Activated CD4-positive, alpha-beta T cell treated with anti-CD3 and anti-CD28 coated beads, Interleukin-2, Interleukin-6, amounts not matched to agents 100 ng/mL and 50 ng/mL, durations not matched to agents 16 hours and 8 hours (primary cell): ENCODE results near the gene NGEF.

Source experiments
- DNase-seq: peaks from one replicate; pipeline ENCODE4 v3.0.0-alpha.2; 2020

Gene NGEF

DNA sequence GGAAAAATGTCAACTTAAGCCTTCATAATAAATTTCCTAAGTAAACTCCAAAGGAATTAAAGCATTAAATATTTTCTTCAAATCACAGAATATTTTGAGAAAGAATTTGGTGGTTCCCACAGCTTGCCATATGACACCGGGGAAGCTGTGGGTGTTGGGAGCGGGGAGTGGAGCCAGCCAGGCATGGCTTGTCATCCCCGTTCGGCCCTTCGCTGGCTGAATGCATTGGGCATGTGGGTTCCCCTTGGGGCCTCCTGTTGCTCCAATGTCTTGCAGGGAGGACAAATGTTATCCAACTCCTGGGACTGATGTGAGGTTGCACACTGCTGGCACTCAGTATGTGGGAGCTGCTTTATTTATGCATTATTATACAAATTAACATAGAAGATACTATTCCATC lies 18.6 kb downstream of the NGEF start:
- no peak for DNase-seq

DNA sequence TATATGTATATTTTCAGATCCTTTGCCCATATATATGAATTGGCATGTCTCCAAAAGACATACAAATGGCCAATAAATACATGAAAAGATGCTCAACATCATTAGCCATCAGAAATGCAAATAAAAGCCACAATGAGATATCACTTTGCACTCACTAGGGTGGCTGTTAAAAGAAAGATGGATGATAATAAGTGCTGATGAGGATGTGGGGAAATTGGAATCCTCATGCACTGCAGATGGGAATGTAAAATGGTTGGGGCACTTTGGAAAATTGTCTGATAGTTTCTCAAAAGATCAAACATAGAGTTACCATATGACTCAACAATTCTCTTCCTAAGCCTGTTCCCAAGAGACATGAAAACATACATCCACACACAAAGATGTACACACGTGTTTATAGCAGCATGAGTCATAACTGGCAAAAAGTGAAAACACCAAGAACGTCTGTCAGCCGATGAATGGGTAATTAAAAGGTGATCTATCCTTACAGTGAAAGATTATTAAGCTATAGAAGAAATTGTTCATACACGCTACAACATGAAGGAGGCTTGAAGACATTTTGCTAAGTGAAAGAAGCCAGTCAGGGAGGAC lies 19.7 kb downstream of the NGEF start:
- no peak for DNase-seq

DNA sequence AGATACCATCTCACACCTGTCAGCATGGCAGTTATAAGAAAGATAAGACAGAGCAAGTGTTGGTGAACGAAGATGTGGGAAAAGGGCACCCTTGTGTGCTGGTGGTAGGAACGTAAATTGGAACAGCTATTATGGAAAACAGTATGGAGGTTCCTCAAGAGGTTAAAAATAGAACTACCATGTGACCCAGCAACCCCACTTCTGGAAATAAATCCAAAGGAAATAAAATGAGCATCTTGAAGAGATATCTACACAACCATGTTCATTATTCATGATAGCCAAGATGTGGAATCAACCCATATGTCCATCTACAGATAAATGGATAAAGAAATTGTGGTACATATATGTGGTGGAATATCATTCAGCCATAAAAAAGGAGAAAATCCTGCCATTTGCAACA lies 26.9 kb downstream of the NGEF start:
- DNase-seq = no peak

DNA sequence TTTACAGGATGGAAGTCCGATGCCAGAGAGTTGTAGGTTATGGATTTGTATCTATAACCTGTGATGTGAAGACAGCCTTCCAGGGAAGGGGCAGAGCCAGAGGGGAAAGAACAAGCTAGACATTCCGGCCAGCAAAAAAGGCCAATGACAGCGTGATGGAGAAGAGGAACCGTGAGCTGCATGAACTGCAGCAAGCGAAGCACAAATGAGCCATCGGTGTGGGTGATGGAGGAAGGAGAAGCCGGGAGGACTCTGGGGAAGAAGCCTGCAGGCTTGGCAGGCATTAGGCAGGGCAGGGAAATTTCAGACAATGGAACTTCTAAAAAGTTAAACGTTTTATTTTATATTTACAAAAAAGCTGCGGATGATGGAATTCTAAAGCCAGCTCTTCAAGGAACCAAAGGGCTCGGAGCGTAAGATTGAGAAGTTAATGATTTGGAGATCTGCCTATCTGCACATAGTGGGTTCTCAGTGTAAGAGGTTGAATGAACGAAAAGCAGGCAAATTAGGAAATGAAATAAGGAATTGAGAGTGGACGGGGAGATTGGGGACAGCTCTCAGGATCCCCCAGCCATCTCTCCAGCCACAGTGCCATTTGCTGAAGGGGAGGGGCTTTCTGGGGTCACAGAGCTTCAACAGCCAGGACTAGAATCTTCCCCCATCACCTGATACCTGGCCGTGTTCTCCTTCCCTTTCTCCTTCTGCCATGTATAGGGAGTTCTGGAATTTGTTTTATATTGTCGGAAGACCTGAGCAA lies 28.4 kb downstream of the NGEF start:
- DNase-seq = no peak

DNA sequence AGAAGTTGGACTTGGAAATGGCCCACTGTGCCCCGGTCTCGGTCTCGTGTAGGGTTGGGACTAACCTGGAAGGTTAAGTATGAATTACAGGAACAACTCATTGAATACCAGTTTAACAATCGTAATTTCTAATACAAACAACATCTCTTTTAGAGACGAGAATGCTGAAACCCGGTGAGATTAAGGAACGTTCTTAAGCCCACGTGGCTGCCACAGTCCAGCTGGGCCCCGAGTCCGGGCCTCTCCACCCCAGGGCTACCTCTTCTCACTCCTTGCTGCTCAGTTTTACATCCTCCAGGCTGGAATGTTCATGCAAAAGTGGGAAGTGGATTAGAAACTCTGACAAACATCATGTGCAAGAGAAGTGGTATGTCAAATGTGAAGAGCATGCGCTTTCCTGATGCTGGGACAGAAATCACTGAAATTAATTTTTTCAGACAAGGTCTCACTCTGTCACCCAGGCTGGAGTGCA lies 29.4 kb downstream of the NGEF start:
- no peak for DNase-seq

DNA sequence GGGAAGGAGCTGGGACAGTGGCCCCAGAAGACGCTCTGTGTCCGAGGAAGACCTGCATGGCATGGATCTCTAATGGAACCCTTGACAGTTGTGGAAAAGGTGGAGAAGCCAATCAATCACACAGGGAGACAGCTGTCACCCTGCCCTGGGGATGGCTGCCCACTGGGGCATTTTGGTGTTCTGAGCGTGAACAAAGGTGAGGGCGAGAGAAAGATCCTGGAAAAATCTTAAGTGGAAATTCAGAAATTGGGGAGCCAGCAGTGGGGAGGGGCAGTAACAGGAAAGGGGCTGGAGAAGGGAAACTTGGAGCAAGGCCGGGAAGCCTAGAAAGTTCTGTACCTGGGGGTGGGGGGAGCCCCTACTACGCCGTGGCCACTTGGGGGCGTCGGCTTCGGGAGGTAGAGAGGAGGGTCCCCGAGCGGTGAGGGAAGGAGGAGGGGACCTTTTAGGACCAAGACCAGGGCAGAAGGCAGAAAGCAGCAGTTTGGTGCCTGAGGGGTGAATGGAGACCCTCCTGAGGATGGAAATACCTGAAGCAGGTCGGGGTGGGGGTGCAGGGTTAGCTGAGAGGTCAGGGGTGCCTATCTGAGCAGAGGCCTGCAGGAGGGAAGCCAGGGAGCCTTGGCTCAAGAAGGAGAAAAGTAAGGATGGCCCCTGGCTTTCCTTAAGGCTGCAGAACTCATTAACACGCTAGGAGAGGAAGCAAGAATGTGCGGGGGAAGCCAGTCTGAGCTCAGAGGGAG lies 30.0 kb downstream of the NGEF start:
- DNase-seq = no peak

DNA sequence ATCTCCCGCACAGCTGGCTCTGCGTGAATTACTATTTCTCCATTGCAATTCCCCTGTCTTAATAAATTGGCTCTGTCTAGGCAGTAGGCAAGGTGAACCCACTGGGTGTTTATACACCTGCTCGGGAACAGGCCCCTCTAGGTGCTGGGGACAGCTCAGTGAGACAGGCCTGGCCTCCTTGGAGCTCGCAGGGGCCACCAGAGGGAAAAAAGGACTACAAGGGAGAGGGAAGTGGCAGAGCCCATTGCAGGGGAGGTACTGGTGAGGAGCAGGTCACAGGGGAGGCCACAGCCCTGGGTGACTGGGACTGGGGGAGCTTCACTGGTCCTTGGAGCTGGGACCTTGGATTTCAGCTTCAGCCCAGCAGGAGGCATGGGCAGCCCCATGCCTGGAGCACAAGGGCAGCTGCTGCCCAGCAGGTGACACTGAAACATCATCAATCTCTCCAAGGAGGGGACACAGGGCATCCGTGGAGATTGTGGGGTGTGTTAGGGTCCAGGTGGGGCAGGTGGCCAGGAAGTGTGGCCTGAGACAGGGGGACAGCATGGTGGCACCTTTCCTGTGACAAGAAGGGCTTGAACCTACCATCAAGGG lies 31.2 kb downstream of the NGEF start:
- DNase-seq = no peak

DNA sequence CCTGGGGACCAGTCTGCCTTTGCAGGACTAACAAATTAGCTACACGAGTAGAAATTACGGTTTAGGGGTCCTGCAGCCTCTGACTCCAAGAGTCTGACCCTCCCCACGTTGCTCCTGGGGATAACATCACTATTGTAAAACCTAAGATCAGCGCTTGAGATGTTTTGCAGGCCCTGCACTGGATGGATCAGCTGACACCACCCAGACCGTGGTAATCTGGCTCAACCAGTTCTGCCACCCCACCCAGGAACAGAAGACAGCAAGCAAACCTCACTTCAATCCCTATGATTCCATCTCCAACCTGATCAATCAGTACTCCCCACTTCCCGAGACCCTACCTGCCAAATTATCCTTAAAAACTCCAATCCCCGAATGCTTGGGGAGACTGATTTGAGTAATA lies 31.7 kb downstream of the NGEF start:
- DNase-seq = no peak

DNA sequence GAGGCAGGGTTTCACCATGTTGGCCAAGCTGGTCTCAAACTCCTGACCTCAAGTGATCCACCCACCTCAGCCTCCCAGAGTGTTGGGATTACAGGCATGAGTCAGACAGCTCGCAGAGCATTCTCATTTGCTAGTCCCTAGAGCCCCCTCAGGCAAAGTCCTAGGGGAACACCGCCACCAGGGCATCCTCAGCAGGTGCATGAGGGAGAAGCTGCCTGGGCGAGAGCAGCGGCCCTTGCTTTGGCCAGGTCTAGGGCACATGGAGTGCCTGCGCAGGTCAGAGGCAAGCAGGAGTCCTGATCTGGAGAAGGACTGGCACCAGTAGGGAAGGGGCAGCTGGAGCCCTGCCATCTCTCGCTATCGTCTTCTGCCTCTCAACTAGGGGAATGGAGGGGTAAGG lies 32.4 kb downstream of the NGEF start:
- DNase-seq = no peak

DNA sequence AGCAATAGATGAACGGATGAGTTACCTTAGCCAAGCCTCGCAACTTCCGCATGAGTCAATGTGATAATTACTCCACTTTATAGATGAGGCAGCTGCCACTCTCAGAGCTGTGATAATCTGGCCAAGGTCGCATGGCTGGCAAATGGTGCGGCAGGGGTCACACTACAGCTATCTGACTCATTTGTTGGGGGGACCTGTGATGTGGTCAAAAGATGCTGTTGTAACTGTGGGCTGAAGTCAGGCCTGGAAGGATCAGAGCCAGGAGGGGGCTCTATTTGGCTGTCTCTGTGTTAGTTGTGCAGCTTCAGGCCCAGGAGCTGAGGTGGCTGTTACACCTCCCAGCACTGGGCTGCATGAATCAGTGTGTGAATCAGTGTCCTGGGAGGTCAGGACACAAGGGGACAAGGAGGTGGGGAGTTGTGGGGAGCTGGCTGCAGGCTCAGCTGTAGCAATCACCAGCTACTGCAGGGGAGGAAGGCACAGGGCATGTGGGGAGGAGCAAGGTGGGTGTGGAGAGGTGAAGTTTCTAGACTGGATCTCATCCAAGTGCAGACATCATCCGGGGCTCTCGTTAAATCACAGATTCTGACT lies 33.1 kb downstream of the NGEF start:
- no peak for DNase-seq

DNA sequence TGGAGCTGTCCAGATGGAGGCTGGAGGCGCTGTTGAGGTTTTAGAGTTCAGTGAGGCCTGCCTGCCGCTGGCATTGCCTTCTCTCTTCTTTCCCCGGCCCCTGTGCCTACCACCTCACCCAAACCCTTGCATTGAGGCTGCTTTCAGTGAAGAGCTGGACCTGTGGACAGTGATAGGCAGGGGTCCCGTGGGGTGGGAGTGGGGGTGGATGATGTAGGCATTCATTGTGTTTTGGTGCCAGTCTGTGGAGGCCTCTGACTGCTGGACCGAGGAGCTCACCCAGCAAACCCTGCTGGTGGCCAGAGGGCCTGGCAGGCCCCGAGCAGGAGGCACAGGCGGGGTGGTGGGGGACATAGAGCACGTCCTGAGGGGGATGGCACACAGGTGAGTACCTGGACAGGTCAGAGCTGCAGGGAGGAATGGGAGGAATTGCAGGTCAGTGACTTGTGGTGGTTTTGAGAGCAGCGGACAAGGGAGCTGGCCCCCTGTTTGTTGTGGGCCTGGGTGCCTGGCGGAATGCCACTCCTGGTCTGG lies 35.6 kb downstream of the NGEF start:
- DNase-seq = no peak

DNA sequence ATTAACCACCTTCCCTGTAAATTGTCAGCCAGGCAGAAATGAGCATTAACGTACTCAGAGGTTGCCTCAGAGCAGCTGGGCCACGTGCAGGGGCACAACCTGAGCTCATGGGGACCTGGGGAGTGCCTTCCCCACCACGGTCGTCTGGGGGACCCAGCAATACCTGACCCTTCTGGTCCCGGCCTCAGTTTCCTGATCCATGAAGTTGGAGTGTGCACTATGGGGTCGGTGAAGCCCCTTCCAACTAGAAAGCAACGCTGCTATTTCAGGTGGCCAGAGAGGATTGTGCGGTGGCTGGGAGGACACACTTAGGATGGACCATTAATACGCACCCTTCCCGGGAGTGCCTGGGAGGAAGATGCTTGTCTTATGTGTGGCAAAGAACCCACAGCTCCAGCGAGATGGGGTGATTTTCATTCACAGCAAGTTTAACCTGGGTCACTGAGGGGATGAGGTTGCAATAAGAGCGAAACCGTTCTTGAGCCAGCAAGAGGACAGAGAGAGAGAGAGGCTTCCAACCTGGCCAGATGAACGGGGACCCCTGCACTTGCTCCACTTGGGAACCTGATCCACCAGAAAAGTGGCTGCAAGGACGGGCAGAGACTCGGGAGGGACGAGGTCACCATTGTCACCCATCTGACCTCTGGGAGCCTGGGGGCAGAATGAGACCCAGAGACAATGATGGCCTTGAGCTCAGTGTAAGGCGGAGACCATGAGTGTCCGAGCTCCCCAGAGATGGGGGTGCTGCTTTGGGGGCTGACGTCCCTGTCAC lies 36.2 kb downstream of the NGEF start:
- DNase-seq = no peak

DNA sequence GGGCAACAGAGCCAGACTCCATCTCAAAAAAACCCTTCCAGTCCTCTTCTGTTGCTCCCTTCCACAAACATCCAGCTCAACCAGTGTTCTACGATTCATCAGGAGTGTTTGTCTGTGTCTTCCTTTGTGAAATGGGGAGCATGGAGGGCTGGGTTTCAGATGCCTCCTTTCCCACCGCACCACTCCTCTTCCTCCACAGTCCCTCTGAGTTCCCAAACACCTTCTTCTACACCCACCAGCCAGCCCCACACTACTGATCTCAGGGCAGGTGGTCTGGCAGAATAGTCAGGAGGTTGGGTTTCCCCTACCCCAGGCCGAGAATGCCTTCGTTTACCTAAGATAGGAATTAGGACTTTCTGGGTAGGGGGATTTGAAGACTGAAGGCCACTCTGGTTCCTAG lies 36.9 kb downstream of the NGEF start:
- no peak for DNase-seq

DNA sequence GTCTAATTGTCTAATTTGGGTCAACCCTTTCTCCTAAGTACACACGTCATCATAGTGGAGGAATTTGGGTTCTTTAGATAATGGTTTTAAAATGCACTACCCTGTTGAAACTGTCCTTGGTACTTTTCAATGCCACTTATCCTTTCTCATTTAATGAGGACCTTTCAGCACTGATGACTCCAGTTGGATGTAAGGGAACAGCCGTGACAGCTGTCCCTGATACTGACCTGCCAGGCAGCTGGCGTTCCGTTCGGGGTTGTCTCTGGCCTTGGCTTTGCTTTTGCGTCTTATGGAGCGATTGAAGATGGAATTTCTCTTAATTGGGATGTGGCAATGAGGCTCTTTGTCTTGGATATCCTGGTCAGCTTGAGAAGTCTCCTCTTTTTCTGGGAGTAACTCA lies 38.7 kb downstream of the NGEF start:
- no peak for DNase-seq

DNA sequence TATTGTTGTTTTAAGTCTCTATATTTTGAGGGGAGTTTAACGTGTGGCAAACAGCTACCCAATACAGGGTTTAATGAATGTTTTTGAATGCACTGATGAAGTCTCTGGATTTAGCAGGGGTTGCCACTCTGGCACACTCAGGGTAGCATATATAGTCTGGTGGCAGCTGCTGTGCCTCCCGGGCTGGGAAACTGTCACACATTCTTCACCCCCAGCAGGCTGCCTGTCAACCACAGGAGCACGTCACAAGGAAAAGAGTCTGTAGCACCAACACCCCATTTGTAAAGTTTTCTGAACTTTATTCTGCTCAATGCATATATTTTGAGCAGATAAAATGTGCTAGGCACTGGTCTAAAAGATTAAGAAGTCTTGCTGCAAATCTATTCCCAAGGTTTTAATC lies 39.3 kb downstream of the NGEF start:
- DNase-seq = no peak

DNA sequence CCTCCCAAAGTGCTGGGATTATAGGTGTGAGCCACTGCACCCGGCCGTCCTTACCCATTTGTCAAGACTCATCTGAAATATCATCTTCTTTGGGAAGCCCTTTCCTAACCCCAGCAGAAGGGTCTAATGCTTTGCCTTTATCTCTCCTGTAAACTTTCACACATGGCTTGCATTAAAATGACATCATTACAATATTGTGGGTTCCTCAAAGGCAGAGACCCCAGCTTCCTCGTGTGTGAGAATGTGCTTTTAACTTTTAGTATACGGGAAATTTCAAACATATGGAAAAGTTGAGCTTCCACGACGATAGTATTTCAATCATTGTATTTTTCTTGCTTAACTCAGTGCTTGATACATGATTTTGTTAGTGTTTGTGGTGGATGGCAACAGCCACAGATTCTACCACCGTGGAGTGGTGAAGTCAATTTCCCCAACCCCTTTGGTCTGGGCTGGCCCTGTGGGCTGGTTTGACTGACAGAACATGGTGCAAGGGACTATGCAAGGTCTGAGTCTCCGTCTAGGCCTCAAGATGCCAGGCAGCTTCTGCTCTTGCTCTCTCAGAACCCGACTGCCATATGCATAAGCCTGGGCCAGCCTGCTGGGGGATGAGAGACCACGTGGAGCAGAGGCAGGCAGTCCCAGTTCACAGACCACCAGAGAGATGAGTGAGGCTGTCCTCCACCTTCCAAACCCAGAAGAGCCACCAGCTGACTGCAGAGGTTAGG lies 39.9 kb downstream of the NGEF start:
- DNase-seq = no peak

DNA sequence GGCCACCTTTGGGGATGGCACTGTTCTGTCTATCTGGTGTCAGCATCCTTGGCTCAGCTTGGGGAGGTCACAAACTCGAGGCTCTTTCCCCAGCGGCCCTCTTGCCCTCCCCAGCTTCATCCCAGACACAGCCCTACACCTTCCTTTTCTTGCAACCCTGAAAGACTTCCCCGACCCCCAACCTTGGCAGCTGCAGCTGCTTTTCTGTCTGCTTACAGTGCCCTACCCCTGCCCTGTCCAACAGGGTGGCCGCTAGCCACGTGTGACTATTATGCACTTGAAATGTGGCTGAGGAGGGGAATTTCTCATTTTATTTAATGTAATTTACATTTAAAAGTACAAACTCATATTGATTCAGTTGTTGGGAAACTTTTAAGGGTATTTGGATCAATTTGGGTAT lies 41.3 kb downstream of the NGEF start:
- no peak for DNase-seq

DNA sequence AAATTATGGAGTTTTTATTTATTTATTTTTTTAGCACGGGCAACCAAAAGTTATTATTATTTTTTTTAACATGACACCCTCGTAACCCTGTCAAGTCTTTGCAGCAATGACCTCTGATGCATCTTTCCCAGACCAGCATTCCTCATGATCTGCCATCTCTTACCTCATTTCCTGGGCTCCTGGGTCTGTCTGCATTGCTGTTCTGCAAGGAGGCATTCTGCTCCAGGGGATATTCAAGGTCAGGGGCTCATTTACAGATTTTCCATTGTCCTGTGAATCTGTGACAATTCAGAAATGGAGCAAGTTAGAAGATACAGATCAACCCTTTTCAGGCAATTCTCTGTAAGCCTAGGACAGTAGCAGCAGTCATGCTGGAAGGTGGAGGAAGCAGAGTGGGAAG lies 43.0 kb downstream of the NGEF start:
- DNase-seq = no peak

DNA sequence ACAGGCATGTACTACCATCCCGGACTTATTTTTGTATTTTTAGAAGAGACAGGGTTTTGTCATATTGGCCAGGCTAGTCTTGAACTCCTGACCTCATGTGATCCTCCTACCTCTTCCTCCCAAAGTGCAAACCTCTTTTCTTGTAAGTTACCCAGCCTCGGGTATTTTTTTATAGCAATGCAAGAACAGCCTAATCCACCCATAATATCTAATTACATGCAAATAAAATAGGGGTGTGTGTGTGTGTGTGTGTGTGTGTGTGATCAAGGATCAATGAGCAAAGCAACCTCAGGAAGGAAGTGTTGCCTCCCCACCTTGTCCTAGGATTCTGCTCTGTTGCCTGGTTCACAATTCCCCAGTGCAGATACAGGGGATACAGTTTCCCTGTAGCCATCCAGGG lies 45.6 kb downstream of the NGEF start:
- DNase-seq = no peak

DNA sequence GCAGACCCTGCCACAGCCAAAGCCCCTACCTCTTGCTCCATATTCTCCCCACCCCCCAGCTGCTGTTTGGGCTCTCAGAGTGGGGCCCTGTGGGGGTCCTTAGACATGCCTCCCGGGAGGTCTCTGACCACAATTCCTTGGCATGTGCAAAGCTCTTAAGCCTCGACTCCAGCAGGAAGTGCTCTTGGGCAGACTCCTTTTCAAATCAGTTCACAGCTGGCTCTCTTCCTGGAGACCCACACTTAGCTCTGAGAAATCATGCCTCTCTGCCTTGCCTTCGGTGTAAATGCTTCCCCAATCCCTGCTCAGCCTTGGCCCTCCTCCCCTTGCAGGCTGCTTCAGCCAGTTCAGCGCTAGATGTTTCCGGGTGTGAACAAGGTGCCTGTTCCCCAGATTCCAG lies 46.9 kb downstream of the NGEF start:
- no peak for DNase-seq

DNA sequence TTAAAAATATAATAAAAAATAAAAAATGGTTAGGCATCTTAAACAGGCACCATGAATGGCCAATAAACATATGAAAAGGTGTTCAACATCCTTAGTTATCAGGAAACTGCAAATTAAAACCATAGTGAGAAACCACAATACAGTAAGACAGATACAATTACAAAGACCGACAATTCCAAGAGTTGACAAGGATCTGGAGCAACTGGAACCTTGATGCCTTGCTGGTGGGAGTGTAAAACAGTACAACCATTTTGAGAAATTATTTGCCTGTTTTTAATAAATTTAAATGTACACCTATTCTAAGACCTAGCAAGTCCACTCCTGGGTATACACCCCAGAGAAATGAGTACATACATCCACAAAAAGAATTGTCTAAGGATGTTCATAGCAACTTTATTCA lies 49.1 kb downstream of the NGEF start:
- DNase-seq = no peak

DNA sequence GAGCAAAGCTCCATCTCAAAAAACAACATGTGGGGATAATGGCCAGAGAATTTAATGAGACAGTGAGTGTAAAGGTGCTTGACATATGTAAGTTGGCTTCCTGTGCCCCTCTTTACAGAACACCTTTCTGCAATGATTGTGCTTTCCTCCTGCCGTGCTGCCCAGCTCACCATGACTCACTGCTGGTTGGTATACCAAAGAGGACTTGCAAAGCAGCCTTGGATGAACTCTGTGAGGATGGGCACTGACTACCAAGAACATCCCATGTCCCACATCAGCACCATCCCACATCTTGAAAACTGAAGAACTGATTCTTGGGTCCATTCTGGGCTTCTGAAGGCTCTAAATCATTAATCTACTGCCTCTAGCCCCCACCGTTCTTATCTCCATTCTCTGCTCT lies 52.2 kb downstream of the NGEF start:
- DNase-seq = no peak
